ENCODE data around the gene APOF.
A peak's percentile ranks its signal among the peaks of the same experiment; 100 is the strongest.

The APOF gene

GRCh38 chr12:56392331-56392730, 29.7 kb upstream of the APOF start:
- no peak for TF ChIP-seq CTCF (conservative IDR thresholded peaks at IDR 0.05; ENCODE audit: low read length)
- no peak overlapping the region for H3K4me3 ChIP-seq (ENCODE audit: low read length)

GRCh38 chr12:56391721-56392120, 29.1 kb upstream of the APOF start:
- DNase-seq (ENCODE audit: low read depth), result no peak
- no peak for TF ChIP-seq CTCF (conservative IDR thresholded peaks at IDR 0.05; ENCODE audit: low read length)
- no peak overlapping the region for H3K4me3 ChIP-seq (ENCODE audit: low read length)

More at GRCh38 chr12:56392331-56392730, 29.7 kb upstream of the APOF start:
- no peak for DNase-seq (ENCODE audit: low read depth)

DNA sequence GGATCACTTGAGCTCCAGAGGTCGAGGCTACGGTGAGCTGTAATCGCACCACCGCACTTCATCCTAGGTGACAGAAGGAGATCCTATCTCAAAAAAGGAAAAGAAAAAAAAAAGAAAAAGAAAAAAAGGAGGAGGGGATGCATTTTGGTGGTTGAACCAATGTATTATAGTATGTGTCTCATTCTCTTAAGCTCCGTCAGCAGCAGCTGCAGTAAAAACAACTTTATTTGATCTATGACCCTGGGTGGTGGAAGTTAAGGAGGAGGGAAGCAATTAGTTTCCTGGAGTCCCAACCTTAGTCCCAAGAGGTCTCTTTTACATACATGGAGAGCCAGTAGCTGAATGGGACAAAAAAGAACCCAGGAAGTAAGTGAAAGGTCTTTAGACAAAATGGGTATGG, 26.8 kb upstream of the APOF start:
- no peak overlapping the region for H3K4me3 ChIP-seq (ENCODE audit: low read length)
- no peak for DNase-seq (ENCODE audit: low read depth)
- no peak for TF ChIP-seq CTCF (conservative IDR thresholded peaks at IDR 0.05; ENCODE audit: low read length)

DNA sequence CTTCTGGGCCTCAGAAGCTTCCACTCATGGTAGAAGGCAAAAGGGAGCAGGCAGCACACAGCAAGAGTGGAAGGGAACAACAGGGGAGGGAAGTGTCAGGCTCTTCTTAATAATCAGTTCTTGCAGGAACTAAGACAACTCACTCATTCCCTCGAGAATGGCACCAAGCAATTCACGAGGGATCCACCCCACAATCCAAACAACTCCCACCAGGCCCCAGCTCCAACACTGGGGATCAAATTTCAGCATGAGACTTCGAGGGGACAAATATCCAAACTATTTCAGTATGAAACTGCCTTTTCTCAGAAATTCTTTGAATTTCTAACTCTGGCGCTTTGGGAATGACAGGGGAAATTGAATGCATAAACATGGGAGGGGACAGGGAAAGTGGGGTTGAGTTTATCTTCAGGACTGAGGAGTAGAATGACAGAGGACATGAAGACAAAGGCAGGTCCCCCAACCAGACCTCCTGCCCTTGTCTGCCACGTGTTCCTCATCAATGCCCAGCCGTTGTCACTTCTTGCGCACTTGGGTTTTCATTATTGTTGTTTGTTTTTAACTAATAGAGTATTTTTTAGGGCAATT, 24.6 kb upstream of the APOF start:
- no peak overlapping the region for H3K4me3 ChIP-seq (ENCODE audit: low read length)
- DNase-seq (ENCODE audit: low read depth), result peak; percentile 48
- TF ChIP-seq CTCF (conservative IDR thresholded peaks at IDR 0.05; ENCODE audit: low read length), result no peak

DNA sequence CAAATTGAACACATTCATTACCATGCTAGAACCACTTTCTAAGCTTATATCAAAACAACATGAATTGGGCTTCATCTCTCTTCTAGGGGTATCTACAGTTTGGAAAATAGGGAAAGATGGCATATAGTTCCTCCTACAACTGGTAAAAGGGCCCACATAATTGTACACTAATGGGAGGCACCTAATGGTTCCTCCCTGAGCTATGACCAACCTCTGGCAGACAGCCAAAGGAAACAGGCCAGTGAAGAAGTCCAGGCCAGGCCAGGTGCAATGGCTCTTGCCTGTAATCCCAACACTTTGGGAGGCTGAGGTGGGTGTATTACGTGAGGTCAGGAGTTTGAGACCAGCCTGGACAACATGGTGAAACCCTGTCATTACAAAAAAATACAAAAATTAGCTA, 23.2 kb upstream of the APOF start:
- no peak for TF ChIP-seq CTCF (conservative IDR thresholded peaks at IDR 0.05; ENCODE audit: low read length)

DNA sequence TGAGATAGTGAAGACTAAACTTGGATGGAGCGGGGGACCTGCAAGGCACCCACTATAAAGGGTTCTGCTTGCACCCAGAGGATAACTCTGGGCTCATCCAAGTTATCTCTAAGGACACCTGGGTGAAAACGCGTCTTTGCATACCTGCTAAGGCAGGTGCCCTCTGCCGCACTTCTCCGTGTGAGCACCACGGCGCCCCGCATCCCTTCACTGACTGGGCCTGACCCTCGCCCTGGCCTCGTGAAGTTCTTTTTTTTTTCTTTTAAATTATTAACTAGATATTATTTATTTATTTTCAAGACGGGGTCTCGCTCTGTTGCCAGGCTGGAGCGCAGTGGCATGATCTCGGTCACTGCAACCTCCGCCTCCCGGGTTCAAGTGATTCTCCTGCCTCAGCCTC, 20.0 kb upstream of the APOF start:
- no peak for DNase-seq (ENCODE audit: low read depth)
- no peak overlapping the region for H3K4me3 ChIP-seq (ENCODE audit: low read length)
- no peak for TF ChIP-seq CTCF (conservative IDR thresholded peaks at IDR 0.05; ENCODE audit: low read length)

More for the DNA sequence above, 23.2 kb upstream of the APOF start:
- DNase-seq (ENCODE audit: low read depth), result no peak
- H3K4me3 ChIP-seq (ENCODE audit: low read length), result no peak overlapping the region

GRCh38 chr12:56377989-56378316, 15.3 kb upstream of the APOF start:
- H3K4me3 ChIP-seq (ENCODE audit: low read length), result no peak overlapping the region
- no peak for DNase-seq (ENCODE audit: low read depth)
- no peak for TF ChIP-seq CTCF (conservative IDR thresholded peaks at IDR 0.05; ENCODE audit: low read length)
